HG03060 (cell line): Measurements from ENCODE around the gene CD4.
"Not testable (repeated sequence)": the region's sequence is repeated elsewhere in the genome, so short reads cannot be mapped to it uniquely, and the experiment has no call there.

Experiments used
- ATAC-seq: cut with Tn5 transposase; IDR thresholded peaks from one replicate; pipeline ENCODE4 v1.9.1; 2021; ENCODE audit warnings: low read depth, moderate number of reproducible peaks; ENCODE audit not compliant: unreplicated experiment

Gene CD4

GRCh38 chr12:6788972-6789924 lies at the start of gene CD4:
Gene CD4 (plus strand): TSS chr12:6789528. CDS start chr12:6800139, 10,611 bp downstream.
- ATAC-seq = no peak

DNA sequence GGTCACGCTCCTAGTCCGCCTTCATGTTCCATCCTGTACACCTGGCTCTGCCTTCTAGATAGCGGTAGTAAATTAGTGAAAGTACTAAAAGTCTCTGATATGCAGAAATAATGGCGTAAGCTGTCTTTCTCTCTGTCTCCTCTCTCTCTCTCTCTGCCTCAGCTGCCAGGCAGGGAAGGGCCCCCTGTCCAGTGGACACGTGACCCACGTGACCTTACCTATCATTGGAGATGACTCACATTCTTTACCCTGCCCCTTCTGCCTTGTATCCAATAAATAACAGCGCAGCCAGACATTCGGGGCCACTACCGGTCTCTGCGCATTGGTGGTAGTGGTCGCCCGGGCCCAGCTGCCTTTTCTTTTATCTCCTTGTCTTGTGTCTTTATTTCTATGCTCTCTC lies 47.2 kb upstream of the CD4 start:
- not testable (repeated sequence) for ATAC-seq

DNA sequence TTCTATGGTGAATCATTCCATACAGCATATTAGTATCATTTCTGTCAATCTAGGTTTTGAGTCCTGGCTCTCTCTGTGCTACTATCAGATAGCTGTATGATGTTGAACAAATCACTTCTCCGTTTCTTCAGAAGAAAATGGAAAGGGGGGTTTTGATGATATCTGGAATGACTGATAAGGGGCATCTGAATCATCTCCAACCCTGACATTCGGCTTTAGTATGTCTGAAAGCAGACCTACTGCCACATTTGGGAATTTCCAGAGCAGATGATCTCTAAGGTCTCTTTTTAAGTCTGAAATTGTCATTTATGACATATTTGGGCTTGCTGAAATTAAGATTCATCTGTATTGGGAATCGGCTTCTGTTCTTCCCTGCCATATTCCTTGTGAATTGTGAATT lies 46.5 kb upstream of the CD4 start:
- no peak for ATAC-seq

GRCh38 chr12:6743300-6743699 lies 46.0 kb upstream of the CD4 start:
- not testable (repeated sequence) for ATAC-seq

DNA sequence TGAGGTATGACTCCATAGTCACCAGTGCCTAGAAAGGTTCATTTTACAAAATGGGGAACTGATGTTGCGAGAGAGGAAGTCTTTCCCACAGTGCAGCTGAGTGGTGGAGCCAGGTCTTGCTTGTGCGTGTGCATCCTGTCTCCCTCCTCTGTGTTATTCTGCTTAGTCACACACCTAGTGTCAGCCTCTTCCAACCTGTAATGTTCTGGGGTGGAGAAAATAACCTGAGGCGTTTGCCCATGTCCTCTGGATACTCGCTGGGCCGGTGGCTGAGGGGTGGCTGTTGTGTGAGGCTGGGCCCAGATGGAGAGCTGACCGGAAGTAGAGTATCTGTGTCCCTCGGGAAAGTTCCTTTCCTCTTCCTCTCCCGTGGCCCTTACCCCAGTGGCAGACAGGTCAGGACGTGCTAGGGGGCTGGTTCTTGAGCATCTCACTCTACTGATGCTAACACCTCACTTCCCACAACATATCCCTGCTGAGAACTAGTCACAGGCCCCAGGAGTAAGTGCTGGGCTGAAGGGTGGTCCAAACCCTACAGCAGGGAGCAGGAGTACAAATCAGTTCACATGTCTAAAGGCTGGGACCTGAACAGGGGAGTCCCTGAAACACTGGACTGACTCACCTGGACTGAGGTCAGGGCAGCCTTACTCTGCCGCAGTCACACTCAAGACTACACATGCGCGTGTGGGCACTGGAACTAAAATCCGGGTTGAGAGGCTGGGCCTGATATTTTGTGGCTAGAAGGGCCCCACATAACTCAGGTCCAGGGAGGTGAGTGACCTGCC lies 43.4 kb upstream of the CD4 start:
- ATAC-seq = no peak

- ATAC-seq = no peak
Observed at GRCh38 chr12:6747216-6747615, 42.1 kb upstream of the CD4 start.

DNA sequence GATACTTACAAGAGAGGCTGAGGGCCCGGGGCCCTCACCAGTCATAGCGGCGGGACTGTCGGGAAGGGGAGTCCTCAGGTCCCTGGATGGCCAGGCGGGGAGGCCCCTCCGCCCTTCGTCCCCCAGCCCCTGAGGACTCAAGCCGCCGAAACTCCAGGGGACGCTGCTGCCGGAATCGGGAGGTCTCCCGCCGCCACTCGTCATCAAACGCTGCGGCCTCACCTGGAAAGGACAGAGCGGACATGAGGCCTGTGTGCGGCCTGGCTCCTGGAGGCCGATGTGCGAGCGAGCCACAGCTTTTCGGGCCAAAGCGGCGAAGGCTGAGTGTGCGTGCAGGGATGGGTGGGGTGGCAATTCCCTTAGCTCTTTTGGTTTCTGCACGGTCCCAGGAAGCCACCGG lies 40.6 kb upstream of the CD4 start:
- no peak for ATAC-seq

DNA sequence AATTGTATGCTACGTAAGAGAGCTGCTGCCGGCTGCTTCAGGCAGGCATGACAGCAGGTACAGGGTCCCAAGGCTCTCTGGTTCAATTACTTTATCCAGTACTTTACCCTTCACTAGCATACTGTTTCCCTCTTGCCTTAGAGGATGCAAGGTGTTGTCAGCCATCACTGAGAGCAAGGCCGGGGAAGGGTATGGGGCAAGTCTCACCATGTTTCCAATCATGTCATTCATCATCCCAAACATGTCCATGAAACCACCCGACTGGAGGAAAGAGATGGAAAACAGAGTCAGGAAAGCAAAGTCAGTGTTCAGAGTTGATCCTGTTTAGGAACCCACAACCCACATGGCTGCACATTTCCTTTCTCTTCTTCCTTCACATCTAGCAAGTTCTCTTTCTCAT lies 38.8 kb upstream of the CD4 start:
- ATAC-seq = no peak

DNA sequence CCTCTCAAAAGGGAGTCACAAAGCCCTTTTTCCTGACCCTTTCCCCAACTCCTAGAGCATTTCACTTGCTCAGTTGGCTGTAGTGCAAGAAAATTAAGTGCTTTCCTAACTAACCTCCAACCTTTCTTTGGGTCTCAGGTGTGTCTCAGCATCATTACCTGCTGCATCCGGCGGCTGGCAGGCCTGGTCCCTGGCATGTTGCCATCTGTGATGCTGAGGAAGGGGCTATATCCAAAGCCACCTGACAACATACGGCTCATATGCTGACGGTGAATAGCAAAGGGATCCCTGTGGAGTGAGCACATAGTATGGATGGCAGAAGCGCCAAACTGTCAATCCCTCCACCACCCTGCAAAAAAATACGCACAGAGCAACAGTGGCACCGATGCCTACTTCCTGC lies 37.6 kb upstream of the CD4 start:
- ATAC-seq = no peak

- no peak for ATAC-seq
Observed at GRCh38 chr12:6752167-6752920, 37.0 kb upstream of the CD4 start.

DNA sequence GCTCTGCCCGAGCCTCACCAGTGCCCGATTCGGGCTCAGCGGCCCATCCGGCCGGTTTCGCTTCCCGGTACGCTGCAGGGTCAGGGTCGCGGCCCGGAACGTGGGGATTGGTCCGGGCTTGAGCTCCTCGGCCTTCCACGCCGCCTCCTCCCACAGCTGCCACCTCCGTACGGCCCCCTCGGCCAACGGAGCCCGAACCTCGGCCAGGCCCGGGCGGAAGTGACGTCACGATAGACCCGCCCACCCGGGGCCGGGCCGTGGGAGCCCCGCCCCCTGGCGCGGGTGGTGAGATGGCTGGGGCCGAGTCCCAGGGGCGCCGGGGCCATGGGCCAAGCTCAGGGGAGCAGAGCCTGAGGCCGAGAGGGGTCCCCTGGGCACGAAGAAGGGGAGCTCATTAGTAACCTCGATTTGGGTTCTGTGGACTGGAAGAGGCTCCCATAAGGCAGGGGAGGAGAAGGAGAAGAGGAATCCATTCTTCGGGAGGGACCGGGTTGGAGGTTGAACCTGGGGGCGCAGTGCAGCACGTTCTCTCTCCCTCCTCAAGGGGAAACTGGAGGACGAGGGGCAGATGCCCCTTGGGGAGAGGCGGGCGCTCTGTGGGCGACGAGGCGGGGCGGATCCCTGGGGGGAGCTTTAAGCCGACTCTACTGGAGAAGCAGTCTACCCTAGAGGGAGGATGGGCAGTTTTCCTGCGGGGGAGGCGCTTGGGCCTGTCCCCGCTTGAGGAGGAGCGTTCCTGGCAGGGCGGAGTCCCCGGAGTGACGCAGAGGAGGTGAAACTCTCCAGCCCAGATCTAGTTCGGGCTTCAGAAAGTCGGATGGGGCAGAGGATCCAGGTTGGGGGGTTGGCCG lies 36.2 kb upstream of the CD4 start, which contains the start of gene MLF2:
MLF2 (minus strand) TSS at position 221 of the 851 bp plus-strand sequence. CDS start 807 bp downstream, outside the sequence.
- ATAC-seq = peak; percentile 83

DNA sequence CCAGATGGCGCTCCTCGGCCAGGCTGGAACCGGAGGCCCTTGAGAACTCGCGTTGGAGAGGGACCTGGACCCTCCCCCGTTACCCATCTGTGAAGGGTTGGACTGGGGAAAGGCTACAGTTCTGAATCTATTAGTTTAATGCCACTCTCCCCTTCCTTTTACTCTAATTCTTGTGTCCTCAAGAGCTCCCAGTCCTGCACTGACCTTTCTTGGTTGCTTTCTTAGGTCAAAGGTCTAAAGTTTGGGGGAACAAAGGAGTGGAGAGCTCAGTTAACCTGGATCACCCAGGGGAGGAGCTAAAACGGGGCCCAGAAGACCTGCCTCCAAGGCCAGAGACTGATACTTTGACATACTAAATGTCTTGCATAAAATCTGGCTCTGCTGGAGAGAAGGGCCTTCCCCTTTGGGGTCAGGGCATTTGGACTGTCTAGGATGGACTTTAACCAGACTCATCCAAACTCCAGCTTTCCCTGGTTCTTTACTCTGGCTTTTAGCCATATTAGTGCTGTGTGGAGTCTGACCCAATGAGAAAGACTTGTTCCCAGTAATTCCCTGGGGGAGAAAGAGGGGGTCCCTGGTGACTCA lies 35.5 kb upstream of the CD4 start:
- ATAC-seq = no peak

GRCh38 chr12:6754411-6754810 lies 34.9 kb upstream of the CD4 start:
- ATAC-seq = no peak

- ATAC-seq = no peak
Observed at GRCh38 chr12:6757028-6757690, 32.2 kb upstream of the CD4 start.

GRCh38 chr12:6758506-6759095 lies 30.7 kb upstream of the CD4 start:
- ATAC-seq = no peak

GRCh38 chr12:6759741-6760140 lies 29.6 kb upstream of the CD4 start:
- no peak for ATAC-seq

DNA sequence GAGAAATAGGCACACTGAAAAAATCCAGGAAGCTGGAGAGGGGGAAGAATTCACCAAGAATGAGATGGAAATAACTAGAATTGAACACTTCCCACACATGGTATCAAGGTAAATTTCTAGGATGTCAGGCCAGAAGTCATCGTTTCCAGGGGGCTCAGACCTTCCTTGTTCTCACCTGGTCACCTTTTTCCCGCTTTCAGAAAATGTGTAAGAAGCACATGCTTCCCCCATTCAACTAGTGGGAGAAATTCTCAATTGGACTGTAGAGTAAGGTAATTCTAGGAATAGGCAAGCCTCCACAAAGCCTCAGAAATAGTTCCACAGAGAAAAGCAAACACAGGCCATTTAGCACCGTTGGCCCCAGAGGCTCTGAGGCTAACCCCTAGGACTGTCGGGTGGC lies 25.9 kb upstream of the CD4 start:
- no peak for ATAC-seq

GRCh38 chr12:6764011-6764828 lies 25.1 kb upstream of the CD4 start:
- peak; percentile 85 for ATAC-seq
